Colon (tissue), 2 donors: ENCODE results near the gene C14orf132.

Experiments used
- FAIRE-seq: peaks from 2 replicates; lab custom pipeline; 2012; peaks lifted over from hg19 to GRCh38; lab: Jason Lieb, UNC
- donor health status: control.
- donor health status: control.

Gene C14orf132

DNA sequence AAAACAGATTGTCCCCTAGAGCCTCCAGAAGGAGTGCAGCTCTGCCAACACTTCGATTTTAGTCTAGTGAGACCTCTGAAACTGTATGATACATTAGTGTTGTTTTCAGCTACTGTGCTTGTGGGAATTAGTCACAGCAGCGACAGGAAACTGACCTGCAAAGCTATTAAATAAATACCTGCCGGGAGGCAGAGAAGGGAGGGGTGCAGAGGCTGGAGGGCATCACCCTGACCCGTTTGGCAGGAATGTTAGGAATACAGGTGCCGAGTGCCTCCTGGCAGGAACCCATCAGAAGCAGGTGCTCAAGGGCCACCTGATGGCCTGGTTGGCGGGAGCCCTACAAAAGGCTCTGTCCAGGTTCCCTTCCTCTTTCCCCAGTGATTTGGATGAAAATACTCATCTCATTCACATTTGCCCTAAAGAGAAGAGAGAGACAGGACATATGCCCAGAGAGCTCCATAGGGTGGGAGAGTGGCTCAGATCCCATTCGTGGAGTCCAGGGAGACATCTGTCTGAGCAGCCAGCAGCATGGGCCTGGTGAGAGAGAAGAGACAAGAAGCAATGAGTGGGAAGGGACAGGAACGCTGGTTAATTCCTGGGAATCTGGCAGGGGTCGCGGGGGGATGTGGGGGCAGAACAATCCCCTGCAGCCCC, 44.6 kb downstream of the C14orf132 start:
- no peak for FAIRE-seq

DNA sequence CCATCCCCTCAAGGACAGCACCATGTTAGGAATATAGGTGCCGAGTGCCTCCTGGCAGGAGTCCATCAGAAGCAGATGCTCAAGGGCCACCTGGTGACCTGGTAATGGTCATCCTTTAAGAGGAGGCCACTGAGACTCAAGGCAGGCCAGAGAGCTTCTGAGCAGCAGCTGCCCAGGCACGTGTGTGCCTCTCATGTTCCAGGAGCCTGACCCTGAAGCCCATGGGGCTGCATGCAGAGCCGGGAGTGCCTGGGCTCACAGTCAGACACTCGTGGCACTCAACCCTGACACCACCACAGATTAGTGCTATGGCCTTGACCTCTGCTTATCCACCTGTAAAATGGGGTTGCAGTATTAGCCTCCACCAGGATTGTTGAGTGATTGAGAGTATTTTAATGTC, 45.6 kb downstream of the C14orf132 start:
- no peak for FAIRE-seq

DNA sequence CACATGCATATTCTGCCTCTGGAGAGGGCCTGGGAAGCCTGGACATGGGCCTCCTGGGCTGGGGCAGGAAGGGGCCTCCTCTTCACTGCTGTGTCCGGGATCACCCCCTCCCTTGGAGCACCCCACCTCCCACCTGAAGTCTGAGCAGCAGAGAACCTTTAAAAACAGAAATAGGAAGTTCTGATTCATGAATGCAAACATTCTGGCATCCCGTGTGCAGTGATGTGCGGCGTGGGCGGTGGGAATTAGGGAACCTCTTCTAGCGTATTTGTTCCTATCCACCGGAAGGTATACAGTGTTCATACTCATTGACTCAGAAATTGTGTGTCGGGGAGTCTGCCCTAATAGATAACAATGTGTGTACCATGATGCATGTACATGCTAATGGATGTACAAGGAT, 46.2 kb downstream of the C14orf132 start:
- no peak for FAIRE-seq

DNA sequence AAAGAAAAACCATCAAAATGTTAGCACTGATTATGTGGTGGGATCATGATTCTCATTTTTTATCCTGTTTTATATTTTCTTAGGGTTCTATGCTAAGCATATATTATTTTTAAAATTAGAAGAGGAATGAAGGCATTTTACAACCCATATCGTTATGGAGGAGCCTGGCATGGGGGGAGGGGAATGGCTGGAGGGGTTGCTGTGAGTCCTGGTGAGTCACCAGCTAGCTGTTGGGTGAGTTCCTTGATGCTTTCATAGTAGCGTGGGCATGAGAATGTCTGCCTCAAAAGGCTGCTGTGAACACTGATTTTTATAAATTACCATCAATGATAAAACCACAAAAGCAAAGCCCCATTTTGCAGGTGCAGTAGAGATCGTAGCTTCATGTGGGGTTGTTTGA, 46.9 kb downstream of the C14orf132 start:
- FAIRE-seq: no peak

DNA sequence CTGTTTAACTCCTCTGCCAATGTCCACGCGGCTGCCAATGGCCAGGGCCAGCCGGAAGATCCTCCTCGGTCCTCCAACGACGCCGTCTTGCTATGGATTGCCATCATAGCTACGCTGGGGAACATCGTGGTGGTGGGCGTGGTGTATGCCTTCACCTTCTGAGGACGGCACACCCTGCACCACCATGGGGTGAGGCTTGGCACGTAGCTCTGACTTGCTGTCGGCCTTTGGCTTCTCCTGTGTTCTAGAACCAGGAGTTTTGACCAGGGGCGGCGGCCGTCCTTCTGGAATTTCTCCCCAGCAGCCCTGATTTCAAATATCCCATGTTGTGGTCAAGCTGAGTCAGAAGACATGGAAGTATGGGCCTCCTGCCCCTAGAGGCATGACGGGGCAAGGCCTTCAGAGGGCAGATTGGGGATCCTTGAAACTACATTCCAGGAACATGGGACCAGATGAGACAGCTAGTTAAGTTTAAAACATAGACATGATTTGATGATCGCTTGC, 47.5 kb downstream of the C14orf132 start:
- FAIRE-seq: no peak

DNA sequence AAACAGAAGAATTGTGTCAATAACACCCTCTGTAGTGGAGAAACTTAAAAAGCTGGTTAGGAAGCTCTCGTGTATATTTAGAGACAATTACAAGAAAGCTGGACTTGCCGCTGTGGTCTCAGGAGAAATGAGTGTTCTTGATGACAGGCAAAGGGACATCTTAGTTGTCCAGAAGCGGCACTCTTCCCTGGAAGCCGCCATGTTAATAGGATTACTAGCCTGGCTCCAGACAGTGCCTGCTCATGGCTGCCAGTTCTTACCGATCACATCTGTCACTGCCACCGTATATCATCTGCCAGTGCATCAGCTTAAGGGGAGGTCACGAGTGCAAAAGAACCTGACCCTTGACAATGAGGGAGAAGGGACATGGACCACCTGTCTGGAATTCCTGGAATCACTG, 48.9 kb downstream of the C14orf132 start:
- no peak for FAIRE-seq

DNA sequence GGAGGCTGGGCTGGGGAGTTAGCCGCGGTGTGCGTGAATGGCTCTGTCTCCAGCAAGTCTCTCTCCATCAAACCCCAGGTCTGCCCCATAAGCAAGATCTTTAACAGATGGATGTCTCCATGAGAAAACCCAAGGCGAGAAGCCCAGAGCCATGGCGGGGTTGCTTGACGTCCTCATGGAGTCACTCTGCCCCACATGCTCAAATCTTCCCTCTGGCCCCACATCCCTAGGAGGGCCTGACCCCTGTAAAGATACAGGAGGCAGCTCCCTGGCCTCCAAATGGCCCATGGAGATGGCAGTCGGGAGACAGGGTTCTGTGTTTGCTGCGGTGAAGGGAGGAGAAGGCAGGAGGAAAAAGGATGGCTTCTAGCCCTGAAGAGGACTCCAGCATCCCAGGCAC, 49.3 kb downstream of the C14orf132 start:
- FAIRE-seq: no peak

DNA sequence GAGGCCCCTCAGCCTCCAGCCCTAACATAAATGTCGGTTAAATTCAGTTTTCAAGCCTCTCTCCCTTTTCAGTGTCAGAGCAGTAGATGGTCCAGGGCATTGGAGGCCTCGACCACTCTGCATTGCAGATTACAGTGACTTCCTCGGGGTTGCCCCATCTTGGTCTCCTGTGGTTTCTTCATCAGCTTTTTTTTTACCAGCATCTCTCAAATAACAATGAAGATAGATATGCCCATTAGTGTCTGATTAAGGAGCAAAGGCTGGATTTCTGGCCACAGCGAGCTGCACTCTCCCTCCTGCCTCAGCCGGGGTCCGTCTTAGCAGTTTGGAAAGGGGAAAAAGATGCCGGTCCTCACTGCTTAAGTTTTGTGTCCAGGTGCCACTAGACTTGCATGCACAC, 49.7 kb downstream of the C14orf132 start:
- FAIRE-seq: no peak

DNA sequence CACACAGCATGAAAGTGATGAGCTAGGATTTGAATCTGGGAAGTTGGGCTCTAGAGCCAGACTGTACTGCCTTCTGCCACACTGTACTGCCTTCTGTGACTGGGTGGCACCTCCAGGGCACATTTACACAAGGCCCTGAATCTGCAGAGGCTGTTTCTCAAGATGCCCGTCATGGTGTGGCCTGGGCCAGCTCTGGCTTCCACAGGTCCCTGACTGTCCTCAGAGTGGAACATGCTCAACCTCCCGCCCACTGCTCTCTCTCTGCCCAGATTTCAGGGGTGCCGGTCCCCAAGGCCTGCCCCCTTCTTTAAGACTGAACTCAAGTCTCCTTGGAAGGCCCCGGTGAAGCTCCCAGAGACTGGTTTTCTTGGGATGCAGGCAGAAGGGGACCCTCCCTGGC, 50.2 kb downstream of the C14orf132 start:
- FAIRE-seq: no peak

DNA sequence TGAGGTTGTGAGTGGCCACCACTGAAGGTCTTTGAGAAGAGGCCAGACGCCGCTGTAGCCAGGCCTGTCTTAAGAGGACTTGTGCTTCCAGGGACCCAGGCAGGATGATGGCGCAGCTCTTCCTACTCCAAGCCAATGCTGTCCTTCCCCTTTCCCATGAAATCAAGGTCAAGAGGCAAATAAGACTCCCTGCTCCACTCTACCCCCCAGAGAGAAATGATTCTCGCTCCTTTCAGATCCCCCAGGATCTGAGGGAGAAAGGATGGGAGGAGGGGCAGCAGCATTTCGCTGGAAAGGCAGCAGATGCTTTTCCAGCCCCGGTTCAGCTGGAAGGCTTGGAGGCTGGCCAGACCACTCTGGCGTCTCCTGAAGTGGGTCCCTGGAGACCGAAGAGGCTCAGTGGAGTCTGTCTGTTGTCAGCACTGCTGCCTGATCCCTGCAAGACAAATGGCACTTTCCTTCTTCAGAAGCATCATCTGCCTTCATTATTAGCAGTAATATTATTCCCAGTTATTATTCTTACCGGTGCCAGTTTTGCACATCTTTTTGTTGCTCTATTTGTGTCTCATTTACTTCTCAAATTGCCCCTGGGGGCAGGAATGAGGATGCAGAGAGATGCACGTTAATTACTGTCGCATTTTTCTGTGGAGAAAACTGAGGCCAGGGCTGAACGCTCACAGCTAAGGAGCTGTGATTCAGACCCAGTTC, 51.4 kb downstream of the C14orf132 start:
- no peak for FAIRE-seq

DNA sequence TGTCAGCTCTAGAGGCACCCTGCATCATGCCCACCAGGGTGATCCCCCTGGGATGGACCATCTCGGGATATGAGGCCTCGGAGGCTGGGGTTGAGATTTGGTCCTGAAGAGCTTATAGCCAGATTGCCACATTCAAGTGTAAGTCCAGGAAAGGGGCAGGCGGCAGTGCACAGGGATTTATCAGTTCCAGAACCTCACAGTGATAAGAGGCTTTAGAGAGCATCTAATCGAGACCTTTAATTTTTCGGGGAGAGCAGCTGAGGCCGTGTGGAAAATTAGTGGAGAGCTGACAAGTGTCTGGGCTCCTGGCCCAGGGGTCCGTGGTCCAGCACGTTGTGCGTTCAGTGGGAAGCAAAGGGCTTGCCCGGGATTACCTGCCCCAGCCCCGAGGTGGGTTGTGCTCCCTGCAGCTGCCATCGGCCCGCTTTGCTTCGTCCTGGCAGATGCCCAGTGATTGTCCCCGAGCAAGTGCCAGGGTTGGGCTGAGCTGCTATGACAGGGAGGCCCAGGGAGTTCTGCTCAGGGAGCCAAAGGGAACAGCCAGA, 52.1 kb downstream of the C14orf132 start:
- FAIRE-seq: no peak

DNA sequence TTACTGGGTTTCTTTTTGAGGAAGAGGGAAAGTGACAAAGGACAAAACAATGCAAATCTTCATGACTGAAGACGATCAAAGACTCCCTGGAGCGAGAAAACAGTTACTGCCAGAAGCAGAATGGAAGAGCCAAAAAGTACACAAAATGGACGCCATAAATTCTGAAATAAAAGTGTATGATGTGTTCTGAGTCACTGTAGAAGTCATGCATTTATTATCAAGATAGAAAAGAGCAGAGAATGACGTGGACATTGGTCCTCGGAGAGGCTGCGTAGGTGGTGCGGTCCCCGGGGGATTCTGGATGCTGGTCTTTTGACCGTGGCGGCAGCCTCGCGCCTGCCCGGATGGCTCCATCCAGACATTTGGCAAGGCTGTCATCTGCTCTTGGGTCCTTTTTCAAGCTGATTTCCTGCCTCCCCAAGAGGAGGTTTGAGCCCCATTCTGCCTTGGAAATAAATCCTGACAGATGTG, 52.8 kb downstream of the C14orf132 start:
- FAIRE-seq: no peak

DNA sequence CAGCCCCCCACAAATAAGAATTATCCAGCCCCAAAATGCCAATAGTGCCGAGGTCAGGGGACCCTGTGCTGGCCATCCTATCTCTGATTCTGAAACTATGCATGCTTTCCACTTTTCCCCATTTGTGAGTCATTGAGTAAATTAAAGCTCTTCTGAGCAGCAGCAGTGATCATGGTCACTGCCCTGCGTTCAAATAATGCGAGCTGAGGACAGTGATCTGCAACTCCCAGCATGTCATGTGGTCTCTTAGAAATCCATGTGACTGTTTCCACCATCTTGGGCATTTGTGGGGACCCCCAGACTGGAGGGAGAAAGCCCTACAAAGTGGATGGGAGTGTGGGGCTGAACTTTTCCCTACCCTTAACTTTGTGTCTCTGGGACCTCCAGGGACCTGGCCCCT, 53.8 kb downstream of the C14orf132 start:
- FAIRE-seq: no peak

DNA sequence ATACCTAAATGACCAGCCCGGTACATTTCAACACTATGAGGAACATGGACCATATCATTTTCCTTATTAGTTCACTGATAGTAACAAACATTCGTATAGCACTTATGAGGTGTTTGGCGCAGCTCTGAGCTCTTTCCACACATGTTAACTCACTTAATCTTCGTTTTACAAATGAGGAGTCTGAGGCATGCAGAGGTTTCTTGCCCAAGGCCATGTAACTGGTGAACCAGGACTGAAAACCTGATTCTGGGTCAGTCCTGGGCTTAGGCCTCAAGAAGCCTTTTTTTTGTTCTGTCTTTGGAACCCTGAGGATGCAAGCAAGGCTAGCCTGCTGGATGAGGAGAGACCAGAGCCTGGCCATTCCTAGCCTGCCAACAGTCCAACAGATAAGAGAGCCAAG, 55.0 kb downstream of the C14orf132 start:
- FAIRE-seq: no peak

DNA sequence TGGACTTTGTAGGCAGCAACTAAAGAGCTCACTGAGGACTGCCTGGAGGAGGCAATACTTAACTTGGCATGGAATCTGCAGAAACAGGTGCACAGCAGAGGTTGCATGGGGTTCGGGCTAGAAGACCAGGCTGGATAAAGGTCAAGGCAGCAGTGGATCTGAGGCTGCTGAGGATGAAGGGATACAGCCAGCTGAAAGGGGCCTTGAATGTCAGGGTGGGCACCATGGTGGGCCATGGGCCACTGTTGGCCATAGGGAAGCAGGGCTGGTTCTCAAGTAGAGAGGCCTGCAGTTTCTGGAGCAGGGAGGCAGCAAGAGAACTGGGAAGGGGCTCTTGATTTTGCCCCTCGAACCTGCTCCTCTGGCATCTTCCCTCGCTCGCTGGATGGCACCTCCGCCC, 55.5 kb downstream of the C14orf132 start:
- FAIRE-seq: no peak

DNA sequence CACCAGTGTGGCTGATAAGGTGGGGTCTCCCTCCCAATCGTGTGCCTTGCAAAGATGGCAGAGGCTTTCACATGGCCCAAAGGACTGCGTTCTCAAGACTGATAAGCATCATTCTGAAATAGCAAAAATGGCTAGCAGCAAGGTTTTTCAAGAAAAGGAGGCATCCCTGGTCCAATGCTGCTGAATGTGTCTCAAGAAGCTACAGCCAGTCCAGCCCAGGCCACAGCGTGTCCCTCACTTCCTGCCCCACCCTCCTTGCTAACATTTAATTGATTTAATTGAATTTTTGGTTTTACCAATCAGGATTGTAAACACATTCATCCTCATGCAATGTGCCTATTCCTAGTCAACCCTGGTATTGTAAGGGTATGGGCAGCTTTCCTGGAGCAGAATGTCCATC, 55.9 kb downstream of the C14orf132 start:
- FAIRE-seq: no peak

DNA sequence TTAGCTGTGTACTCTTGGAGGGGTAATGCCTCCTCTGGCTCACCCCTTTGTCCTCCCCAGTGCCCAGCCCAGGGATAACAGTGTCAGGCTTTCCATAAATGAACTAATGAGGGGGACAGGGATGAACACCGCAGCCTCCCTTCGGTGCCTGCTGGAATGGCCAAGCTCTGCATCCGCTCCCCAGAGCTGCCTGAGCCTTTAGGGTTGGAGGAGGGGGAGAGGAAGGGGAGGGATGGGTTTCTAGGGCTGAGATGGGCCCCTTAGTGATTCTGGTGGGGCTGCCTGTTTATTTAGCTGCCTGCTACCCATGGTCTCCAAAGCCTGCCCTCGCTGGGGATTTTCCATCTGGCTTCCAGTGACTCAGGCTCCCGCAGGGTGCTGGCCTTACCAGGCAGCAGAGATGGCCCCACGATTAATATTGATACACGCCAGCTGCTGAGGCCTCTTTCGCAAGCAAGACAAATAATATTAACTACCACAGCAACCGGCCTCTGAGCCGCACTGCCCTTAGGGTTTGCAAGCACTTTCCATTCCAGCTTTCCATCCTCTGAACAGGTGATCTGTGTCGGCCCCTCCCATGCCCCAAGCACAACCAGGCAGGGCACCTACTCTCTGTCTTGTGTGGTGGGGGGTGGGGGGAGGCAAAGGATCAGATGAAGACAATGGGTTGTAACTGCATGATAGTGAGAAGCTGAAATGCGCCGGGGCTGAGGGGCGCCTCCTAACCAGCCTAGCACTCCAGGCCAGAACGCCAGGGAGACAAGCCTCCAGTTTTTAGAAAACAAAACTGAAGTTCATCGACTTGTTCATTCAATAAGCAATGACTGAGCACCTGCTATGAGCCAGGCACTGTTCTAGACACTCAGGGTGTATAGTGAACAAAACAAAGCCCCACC, 56.7 kb downstream of the C14orf132 start:
- FAIRE-seq: no peak

DNA sequence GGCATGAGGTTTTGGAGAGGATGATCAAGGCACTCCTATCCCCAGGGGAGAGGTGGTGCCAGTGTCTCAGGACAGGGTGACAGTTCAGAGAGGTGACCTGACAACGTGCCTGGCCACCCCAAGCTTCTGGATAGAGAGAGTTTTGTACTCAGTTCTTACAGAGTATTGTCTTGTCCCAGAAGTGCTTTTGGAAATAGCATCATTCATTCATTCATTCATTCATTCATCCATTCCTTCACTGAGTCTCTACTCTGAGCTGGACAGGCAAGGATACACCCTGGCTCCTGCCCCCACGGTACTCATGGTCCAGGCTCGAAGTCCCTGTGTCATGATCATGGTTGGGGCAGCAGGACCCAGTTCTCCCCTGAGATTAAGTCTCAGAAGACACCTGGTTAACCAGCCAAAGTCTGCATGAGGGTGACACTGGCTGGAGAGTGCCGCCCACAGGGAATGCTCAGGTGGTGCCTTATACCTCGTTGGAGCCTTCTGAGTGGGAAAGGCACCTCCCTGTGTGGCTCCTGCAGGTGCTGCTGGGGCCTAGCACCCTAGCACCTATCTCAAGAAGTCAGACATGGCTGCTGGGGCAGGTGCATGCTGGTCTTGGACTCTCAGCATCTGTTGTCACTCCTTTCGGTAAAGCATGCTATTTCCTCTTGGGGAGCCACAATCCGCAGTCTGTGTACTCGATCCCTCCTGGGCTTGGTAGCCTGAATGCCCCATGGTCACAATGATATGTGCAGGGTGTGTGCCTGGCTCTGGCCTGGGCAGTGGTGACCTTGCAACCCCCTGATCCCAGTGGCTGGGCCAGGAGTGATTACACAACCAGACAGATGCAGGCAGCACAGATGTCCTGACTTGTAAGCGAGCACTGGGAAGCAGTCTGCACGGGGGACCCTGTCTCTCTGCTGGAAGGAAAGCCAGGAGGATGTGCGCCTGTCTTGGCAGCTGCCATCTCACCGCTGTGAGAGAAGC, 57.8 kb downstream of the C14orf132 start:
- FAIRE-seq: no peak

DNA sequence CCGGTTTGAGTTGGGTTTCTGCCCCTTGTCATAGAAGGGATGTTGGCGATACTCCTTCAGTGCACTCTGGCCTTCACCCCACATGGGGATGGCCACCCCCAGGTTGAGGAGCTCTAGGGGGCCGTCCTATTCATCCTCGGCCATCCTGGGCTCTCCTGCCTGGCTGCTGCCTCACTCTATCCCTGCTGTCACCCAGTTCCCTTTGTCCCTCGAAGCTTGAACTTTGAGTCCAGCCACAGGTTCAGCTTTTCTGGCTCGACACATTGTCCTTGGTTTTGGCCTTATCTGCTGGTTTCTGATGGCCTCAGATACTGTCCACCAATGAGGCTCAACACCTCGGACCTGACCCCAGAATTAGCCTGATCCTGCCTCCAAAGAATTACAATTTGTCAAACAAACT, 58.6 kb downstream of the C14orf132 start:
- FAIRE-seq: no peak

DNA sequence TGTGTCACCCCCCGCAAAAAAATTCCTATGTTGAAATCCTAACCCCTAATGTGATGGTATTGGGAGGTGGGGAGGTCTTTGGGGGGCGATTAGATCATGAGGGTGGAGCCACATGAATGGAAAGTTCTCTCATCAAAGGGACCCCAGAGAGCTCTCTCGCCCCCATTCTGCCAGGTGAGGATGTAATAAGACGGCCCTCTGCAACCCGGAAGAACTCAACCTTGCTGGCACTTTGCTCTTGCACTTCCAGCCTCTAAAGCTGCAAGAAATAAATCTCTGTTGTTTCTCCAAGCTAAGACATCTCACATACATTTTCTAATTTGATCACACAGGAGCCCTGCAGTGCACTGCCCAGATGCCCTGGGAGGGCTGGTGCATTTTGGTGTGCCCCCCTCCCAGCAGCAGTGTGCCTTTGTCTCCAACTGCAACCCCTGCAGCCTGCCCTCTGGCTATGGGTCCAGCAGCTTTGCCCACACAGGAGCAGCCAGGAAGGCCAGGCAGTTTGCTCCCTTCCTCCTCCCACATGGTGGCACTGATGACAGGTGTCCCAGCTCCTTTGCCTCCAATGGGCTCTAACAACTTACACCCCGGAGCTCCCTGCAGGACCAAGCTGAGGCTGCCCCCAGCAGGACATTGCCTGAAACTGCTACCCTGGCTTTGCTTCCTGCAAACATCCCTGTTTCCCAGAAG, 59.3 kb downstream of the C14orf132 start:
- no peak for FAIRE-seq

DNA sequence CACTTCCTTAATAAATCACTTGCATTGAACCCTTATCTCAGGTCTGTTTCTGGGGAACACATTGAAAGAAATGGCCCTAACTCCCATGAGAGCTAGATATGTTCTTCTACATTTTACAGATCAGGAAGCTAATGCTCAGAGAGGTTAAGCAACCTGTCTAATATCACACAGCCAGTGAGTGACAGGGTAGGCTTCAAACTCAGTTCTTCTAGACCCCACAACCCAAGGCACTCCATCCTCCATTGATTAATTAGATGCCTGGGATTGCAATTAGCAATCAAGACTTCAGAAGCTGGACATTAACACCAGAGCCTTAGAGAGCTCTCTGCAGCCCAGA, 59.8 kb downstream of the C14orf132 start:
- no peak for FAIRE-seq
